ENCODE results near the gene FAM234A. TPM values are rescaled to one million over a fixed set of nuclear protein-coding genes. Genes with fewer than 3 reads are reported as not detected.

The FAM234A gene
- 109 TPM for total RNA-seq
- 65.3 TPM for polyA plus RNA-seq (ENCODE audit: insufficient read depth, low read depth, low replicate concordance)
- long read RNA-seq, donor 1, partial matches to known transcripts: 5 of 8 reads
- long read RNA-seq, donor 1, other reads (novel, unspliced or antisense): 0 of 8 reads
- long read RNA-seq, donor 2, partial matches to known transcripts: 5 of 8 reads
- long read RNA-seq, donor 2, other reads (novel, unspliced or antisense): 0 of 8 reads
- long read RNA-seq, donor 3, transcript FAM234A-203 (13 exons, 3,213 nt): major isoform, 5 of 5 reads
- long read RNA-seq, donor 3, partial matches to known transcripts: 0 of 5 reads
- long read RNA-seq, donor 3, other reads (novel, unspliced or antisense): 0 of 5 reads
- long read RNA-seq, donor 4, transcript FAM234A-203 (13 exons, 3,213 nt): major isoform, 11 of 17 reads
- long read RNA-seq, donor 4, partial matches to known transcripts: 6 of 17 reads
- long read RNA-seq, donor 4, other reads (novel, unspliced or antisense): 0 of 17 reads
- long read RNA-seq, donor 5: 0 reads
- long read RNA-seq, donor 6, partial matches to known transcripts: 0 of 4 reads
- long read RNA-seq, donor 6, other reads (novel, unspliced or antisense): 0 of 4 reads
- long read RNA-seq, donor 7, transcript FAM234A-203 (13 exons, 3,213 nt): major isoform, 64 of 147 reads
- long read RNA-seq, donor 7, partial matches to known transcripts: 45 of 147 reads
- long read RNA-seq, donor 7, other reads (novel, unspliced or antisense): 38 of 147 reads
- long read RNA-seq, donor 8, partial matches to known transcripts: 0 of 4 reads
- long read RNA-seq, donor 8, other reads (novel, unspliced or antisense): 0 of 4 reads
- long read RNA-seq, donor 9, partial matches to known transcripts: 0 of 2 reads
- long read RNA-seq, donor 9, other reads (novel, unspliced or antisense): 0 of 2 reads
- long read RNA-seq, donor 10, transcript FAM234A-203 (13 exons, 3,213 nt): major isoform, 6 of 6 reads
- long read RNA-seq, donor 10, partial matches to known transcripts: 0 of 6 reads
- long read RNA-seq, donor 10, other reads (novel, unspliced or antisense): 0 of 6 reads

DNA sequence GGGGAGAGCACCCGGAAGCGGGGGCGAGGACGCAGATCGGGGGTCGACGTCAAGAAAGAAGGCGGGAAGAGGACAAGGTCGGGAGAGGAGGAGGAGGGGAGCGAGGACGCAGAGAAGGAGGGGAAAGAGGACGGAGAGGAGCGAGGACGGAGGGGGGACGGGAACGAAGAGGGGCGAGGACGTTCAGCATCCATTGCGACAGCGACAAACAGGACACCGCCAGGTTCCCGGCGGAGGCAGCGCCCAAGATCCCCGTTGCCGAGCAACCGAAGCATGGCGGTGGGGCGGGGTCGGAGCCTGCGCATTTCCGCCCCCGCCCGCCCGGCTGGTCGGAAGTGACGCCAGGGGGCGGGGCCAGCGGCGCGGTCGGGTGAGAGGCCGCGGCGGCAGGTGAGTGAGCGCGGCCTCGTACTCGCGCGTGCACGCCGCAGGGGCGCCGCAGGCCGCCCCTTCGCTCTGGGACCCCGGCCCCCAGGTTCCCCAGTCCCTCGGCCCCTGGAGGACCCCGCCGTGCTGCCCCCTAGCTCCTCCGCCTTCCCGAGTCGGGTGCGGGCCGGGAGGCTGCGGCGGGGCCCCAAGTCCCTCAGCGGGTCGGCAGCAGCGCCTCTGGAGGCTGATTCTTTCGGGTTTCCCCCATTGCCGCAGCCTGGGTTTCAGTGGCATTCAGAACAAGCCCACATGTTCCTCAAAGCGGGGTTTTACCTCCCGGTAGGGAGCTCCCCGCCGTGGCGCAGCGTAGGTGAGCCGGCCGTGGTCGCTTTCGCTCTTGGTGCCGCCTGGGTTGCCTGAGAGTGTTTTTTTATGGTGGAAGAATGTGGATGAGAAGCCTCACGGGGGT is at the start of gene FAM234A:
FAM234A (plus strand) TSS at position 354 of the 838 bp plus-strand sequence. CDS start 19,593 bp downstream, outside the sequence.
- Histone ChIP-seq H3K27me3 (ENCODE audit: control insufficient read depth, insufficient read depth, low read length) (no peaks in the 10 kb centered on the region), H3K9ac (ENCODE audit: low read length in 3 of 3) (peak within 1 kb of the TSS; percentile 80 to 99 (median 98)), H3K4me3 (ENCODE audit: low read length in 3 of 3) (peak within 1 kb of the TSS; percentile 95 to 100 (median 99)), H3K4me1 (ENCODE audit: control insufficient read depth in 2 of 3, insufficient read depth in 2 of 3, low read depth in 1 of 3, low read length in 3 of 3) (no peaks in the 10 kb centered on the region), H3K27ac (ENCODE audit: low read depth in 2 of 2, low read length in 2 of 2) (peak within 1 kb of the TSS; percentile 95 to 97), H3K9me3 (ENCODE audit: control insufficient read depth in 2 of 3, insufficient read depth in 1 of 3, low read length in 3 of 3) (no peaks in the 10 kb centered on the region), H3K36me3 (ENCODE audit: control insufficient read depth in 2 of 3, insufficient read depth in 3 of 3, low read length in 3 of 3) (no peaks in the 10 kb centered on the region)
- TF ChIP-seq CTCF (IDR thresholded peaks at IDR 0.05; ENCODE audit: borderline replicate concordance, extremely low read depth, insufficient read depth): peak; percentile 34
- DNase-seq (peak; percentile 95 to 98 (median 97)), FAIRE-seq (no peak)
- intact Hi-C loops (cut with DNase I): no loop called here

GRCh38 chr16:185213-185612 is 49.4 kb upstream of the FAM234A start:
- TF ChIP-seq CTCF (IDR thresholded peaks at IDR 0.05; ENCODE audit: borderline replicate concordance, extremely low read depth, insufficient read depth): no peak
- intact Hi-C loops (cut with DNase I): no loop called here
- Histone ChIP-seq H3K9ac (ENCODE audit: low read length in 3 of 3) (no peak overlapping the region), H3K27ac (ENCODE audit: low read depth in 2 of 2, low read length in 2 of 2) (no peak overlapping the region), H3K36me3 (ENCODE audit: control insufficient read depth in 2 of 3, insufficient read depth in 3 of 3, low read length in 3 of 3) (peaks cover 0 to 18% (median 17%) of the 10 kb centered on the region in 3 donors), H3K4me3 (ENCODE audit: low read length in 3 of 3) (no peak overlapping the region), H3K4me1 (ENCODE audit: control insufficient read depth in 2 of 3, insufficient read depth in 2 of 3, low read depth in 1 of 3, low read length in 3 of 3) (peaks cover 0 to 3% (median 0%) of the 10 kb centered on the region in 3 donors), H3K27me3 (ENCODE audit: control insufficient read depth, insufficient read depth, low read length) (no peaks in the 10 kb centered on the region), H3K9me3 (ENCODE audit: control insufficient read depth in 2 of 3, insufficient read depth in 1 of 3, low read length in 3 of 3) (no peaks in the 10 kb centered on the region)
- FAIRE-seq (no peak), DNase-seq (no peak)

GRCh38 chr16:185691-186090 is 48.9 kb upstream of the FAM234A start:
- Histone ChIP-seq H3K9me3 (ENCODE audit: control insufficient read depth in 2 of 3, insufficient read depth in 1 of 3, low read length in 3 of 3) (no peaks in the 10 kb centered on the region), H3K27ac (ENCODE audit: low read depth in 2 of 2, low read length in 2 of 2) (no peak overlapping the region), H3K27me3 (ENCODE audit: control insufficient read depth, insufficient read depth, low read length) (no peaks in the 10 kb centered on the region), H3K4me1 (ENCODE audit: control insufficient read depth in 2 of 3, insufficient read depth in 2 of 3, low read depth in 1 of 3, low read length in 3 of 3) (peaks cover 0 to 3% (median 0%) of the 10 kb centered on the region in 3 donors), H3K9ac (ENCODE audit: low read length in 3 of 3) (no peak overlapping the region), H3K4me3 (ENCODE audit: low read length in 3 of 3) (no peak overlapping the region), H3K36me3 (ENCODE audit: control insufficient read depth in 2 of 3, insufficient read depth in 3 of 3, low read length in 3 of 3) (peaks cover 0 to 22% (median 19%) of the 10 kb centered on the region in 3 donors)
- DNase-seq (no peak), FAIRE-seq (no peak)
- no peak for TF ChIP-seq CTCF (IDR thresholded peaks at IDR 0.05; ENCODE audit: borderline replicate concordance, extremely low read depth, insufficient read depth)
- intact Hi-C loops (cut with DNase I): no loop called here
